HG03103 (cell line): ENCODE data around the gene ATF5.

Experiments used
- ATAC-seq: cut with Tn5 transposase; IDR thresholded peaks from one replicate; pipeline ENCODE4 v1.9.1; 2021; ENCODE audit warnings: low read depth; ENCODE audit not compliant: unreplicated experiment

ATF5 gene

GRCh38 chr19:49894011-49894664 lies 34.9 kb upstream of the ATF5 start:
- ATAC-seq, result no peak

DNA sequence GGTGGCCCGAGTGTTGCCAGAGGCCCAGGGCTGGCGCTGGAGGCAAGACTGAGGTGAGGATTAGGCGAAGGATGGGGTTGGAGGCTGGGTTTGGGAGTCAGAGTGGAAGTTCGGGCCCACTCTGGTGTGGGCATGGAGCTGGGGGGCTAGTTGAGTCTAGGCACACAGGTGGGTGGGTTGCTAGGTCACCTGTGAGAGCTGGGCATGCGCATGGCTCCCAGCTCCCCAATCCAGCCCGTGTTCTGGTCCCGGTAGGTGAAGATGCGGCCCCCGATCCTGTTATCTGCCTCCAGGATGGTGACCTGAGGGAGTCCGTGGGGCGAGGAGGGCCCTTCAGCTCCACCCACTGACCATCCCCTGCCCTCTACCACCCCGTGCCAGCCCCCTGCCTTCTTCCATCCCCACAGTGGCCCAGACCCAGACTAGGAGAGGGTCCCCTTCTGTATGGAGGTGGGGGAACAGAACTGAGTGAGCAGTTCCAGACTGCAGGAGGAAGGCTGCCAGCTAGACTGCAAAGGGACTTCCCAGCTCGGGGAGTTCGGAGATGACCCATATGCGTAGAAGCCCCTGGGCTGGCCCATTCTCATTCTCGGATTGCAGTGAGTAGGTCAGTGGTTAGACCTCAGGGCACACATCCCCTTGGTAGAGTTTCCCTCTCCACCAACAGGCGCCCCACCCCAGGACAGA lies 34.0 kb upstream of the ATF5 start:
- no peak for ATAC-seq

GRCh38 chr19:49895566-49896297 lies 33.3 kb upstream of the ATF5 start:
- ATAC-seq, result no peak

DNA sequence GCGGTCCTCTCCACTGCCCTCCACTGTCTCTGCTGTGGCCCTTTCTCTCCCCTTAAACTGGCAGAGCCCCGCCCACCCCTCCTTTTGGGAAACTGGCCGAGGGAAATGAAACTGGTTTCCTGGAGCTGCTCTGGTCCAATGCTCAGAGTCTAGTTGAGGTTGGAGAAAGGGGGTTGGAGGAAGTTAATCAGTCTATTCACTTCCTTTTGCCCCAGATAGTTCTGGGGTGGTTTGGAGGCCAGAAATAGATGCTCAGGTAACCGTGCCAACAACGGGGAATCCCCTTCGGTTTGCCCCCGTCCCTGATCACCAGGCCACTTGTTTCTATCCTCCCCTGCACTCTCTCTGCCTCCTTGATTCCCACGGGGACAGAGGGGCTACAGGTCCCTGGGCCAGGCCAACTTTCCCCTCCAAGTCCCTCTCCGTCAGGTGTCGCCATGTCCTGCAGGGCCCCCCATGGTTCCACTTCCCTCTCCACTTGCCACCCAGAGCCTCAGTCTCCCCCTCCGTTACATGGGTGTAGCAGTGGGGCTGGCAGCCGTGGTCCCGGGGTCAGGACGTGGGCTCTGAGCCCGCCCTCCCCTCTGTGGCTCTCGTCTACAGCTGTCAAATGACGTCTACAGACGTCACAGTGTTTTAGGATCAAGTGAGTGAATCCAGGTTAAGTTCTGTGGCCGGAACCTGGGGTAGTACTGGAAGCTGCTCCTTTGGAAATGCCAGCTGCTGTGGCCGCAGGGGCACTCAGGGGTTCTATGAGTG lies 32.0 kb upstream of the ATF5 start, which contains the start of gene IL4I1:
IL4I1 (minus strand) TSS at position 25 of the 759 bp plus-strand sequence. CDS start 727 bp downstream, outside the sequence.
- ATAC-seq, result no peak

- no peak for ATAC-seq
These were observed 24.9 kb upstream of the ATF5 start for GRCh38 chr19:49904136-49904535.

GRCh38 chr19:49906879-49907564 lies 22.0 kb upstream of the ATF5 start:
- ATAC-seq, result no peak

DNA sequence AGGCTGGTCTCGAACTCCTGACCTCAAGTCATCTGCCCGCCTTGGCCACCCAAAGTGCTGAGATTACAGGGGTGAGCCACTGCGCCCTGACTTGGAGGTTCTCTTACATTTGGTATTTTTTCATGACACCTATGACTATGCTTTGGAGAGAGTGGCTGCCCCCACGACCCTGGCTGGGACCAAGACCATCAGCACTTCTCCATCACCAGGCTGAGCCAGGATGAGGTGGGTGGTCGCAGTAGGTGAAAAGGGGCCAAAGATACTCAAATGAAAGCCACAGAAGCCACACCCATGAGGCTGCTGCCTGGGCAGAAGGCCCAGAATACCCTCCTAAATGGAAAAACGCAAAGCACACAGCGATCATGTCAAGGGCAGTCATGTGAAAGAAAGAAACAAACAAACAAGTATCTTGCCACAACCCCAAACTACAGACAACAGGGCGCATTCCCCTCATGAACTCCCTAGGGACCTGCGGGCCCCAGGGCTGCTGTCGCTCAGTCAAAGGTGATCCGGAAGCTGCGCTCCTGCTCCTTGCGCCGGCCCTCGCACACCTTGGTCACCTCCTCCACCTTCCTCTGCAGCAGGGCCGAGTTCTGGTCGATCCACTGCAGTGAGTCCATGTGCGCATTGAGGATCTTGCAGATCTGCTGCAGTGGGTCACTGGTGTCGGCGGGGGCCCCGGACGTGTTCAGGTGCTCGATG lies 21.1 kb upstream of the ATF5 start:
- no peak for ATAC-seq

GRCh38 chr19:49908480-49909420 lies 20.3 kb upstream of the ATF5 start:
- ATAC-seq, result no peak

DNA sequence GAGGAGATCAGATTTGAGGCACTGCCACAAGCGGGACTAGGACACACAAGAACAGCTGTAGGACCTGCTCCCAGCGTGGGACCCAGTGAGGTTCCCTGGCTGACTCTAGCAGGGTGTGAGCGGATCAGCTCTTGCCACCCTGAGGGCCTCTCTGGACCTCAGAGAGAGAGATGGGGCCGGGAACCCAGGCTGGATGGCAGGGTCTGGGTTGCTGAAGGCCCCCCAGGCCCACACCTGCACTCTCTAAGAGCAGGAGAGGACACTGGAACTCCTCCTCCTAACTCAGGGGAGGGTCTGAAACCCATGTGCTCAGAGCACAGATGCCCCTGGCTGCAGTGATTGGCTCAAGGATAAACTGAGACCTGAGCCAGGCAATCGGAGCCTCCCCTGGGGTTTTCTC lies 18.8 kb upstream of the ATF5 start:
- no peak for ATAC-seq

DNA sequence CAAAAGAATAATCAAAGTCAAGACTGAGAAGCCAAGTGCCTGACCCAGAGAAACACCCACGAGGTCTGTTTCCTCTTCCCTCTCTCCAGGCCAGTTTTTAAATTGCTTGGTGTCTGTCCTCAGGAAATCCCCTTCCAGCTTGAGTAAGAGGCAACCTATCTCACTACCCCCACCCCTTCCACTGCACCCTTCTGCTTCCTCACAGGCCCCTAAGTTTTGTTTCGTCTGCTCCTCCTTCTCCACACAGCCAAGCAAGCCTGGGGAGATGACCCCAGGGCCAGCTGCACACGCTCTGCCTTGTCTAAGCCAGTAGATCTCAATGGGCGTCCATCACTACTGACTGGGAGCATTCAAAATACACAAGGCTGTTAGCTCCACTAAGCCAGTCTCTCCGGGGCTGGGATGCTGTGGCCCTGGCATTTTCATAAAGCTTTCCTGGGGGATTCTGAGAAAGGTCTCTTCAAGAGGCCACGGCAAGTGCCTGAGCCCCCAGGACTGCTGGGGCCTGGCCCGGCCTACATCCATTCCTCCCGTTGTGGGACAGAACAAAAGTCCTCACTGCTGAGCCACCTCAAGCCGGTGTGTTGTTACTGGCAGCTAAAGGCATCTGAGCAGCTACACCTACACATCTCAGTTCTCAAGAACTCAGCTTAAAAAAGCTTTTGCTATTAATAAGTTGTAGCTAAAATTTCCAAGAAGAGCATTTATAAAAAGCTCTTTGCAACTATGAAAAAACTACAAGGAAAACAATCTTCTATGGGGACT lies 17.4 kb upstream of the ATF5 start:
- ATAC-seq, result no peak

- ATAC-seq, result no peak
These were observed 15.9 kb upstream of the ATF5 start for GRCh38 chr19:49912965-49913685.

DNA sequence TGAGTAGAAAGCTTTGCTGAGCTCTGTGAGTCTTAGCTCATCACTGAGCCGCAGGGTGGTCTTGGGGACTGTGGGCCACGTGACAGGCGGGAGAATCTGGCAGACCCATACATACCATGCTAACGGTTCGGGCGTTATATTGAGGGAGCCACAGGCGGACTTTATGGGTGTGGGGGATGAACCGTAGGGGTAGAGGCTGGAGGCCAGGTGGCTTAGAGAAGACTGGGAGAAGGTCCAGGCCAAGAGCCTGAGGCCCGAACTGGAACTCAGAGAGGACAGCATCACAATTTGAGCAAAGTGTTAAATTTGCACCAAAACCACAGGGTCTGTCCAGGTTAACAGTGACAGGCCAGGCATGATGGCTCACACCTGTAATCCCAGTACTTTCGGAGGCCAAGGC lies 15.3 kb upstream of the ATF5 start:
- ATAC-seq, result no peak

- ATAC-seq, result no peak
These were observed 13.7 kb upstream of the ATF5 start for GRCh38 chr19:49915271-49915670.

- ATAC-seq, result no peak
These were observed 11.9 kb upstream of the ATF5 start for GRCh38 chr19:49916839-49917733.

GRCh38 chr19:49918089-49918488 lies 10.9 kb upstream of the ATF5 start:
- no peak for ATAC-seq

DNA sequence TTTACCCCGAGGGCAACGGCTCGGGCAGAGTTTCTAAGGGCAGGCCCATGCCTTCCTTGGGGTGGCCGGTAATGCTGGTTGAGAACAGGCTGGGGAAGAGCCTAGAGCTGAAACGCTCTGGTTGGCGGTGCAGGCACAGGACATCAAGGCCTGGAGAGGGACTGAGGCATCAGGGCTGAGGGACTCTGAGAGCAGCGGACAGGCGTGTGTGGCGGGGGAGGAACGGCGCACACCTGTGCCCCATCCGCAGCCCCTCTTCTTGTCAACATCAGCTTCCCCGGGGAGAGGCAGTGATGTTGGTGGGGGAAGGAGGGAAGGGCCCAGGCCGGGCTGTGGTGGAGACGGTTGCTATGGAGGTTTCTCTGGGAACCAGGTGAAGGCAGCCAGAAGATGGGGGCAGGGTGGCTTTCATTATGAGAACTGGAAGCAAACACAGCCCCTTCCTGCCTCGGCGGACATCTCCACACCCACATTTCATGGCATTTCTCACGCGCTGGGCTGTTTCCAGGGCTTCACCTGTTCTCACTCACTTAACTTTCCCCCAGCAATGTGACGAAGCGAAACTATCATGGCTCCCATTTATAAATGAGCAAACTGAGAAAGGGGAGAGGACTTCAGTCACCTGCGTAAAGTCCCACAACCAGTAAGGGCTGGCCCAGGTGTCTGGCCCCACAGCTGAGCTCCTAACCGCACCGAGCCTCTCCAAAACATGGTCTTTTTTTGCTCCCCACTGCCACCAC lies 8.2 kb upstream of the ATF5 start:
- ATAC-seq, result no peak
